Natural killer cell (primary cell): ENCODE measurements around the gene ADGRL2. TPM values are rescaled to one million over a fixed set of nuclear protein-coding genes. Genes with fewer than 3 reads are reported as not detected.

Source experiments
- ATAC-seq, 3 donors: fragments of 150-1000 bp in 2 of 3; fragments of 200-7000 bp in 1 of 3; cut with Tn5 transposase; 1 replicate in 1 of 3; 2 replicates in 2 of 3; pipeline ENCODE4 v1.10.0; 2021; ENCODE audit warnings: mild to moderate bottlenecking in 2 of 3, moderate library complexity in 2 of 3
- DNase-seq, 2 donors: peaks; one replicate each; pipeline versions ENCODE4 v3.0.0 to v3.0.0-alpha.2; 2013 to 2021; ENCODE audit warnings: mixed read lengths in 1 of 2
- H3K27ac ChIP-seq: one replicate; pipeline ENCODE4 v1.5.1; 2013; ENCODE audit warnings: mild to moderate bottlenecking, low read length
- H3K27me3 ChIP-seq: one replicate; pipeline ENCODE4 v1.6.1; 2013; ENCODE audit warnings: low read length; ENCODE audit not compliant: control insufficient read depth, insufficient read depth
- H3K36me3 ChIP-seq: one replicate; pipeline ENCODE4 v1.6.1; 2013; ENCODE audit warnings: low read length; ENCODE audit not compliant: control insufficient read depth, insufficient read depth
- H3K4me1 ChIP-seq: one replicate; pipeline ENCODE4 v1.6.1; 2013; ENCODE audit warnings: low read length; ENCODE audit not compliant: control insufficient read depth, insufficient read depth
- H3K4me3 ChIP-seq: one replicate; pipeline ENCODE4 v1.5.1; 2013; ENCODE audit warnings: low read length
- H3K9me3 ChIP-seq: one replicate; pipeline ENCODE4 v1.6.1; 2013; ENCODE audit warnings: low read length; ENCODE audit not compliant: control insufficient read depth, insufficient read depth
- H3K27ac Mint-ChIP-seq, 2 donors: one replicate each; pipeline ENCODE4 v1.8.0; 2022; ENCODE audit warnings: mild to moderate bottlenecking in 2 of 2, mixed read lengths in 2 of 2, moderate library complexity in 1 of 2
- H3K27me3 Mint-ChIP-seq, 2 donors: one replicate each; pipeline ENCODE4 v1.8.0; 2022; ENCODE audit warnings: low read depth in 2 of 2, mixed read lengths in 2 of 2
- H3K36me3 Mint-ChIP-seq: one replicate; pipeline ENCODE4 v1.8.0; 2022; ENCODE audit warnings: mixed read lengths
- H3K4me1 Mint-ChIP-seq, 2 donors: one replicate each; pipeline ENCODE4 v1.8.0; 2022; ENCODE audit warnings: mixed read lengths in 2 of 2
- H3K4me3 Mint-ChIP-seq: one replicate; pipeline ENCODE4 v1.8.0; 2022; ENCODE audit warnings: mild to moderate bottlenecking, moderate library complexity, mixed read lengths
- H3K9me3 Mint-ChIP-seq, 2 donors: one replicate each; pipeline ENCODE4 v1.8.0; 2022; ENCODE audit warnings: mixed read lengths in 2 of 2
- CTCF ChIP-seq: fragments of 200-600 bp; IDR thresholded peaks from one replicate; pipeline ENCODE4 v1.8.0; 2022; ENCODE audit warnings: antibody characterized with exemption
- WGBS: methylation state at CpG from one replicate; pipeline ENCODE4 v1.1.7; 2013; ENCODE audit warnings: missing lambda C conversion rate; ENCODE audit not compliant: insufficient coverage; 5-methylcytosine and 5-hydroxymethylcytosine counted together
- intact Hi-C: fragments of 100-400 bp; cut with micrococcal nuclease; formaldehyde crosslinking; loops from one replicate; pipeline ENCODE4 v1.14.2; 2022
- total RNA-seq, 4 donors: library from RNA; stranded (reverse); fragments of 120-200 nt in 1 of 4; gene quantifications; one replicate each; pipeline versions ENCODE4 v1.2.3 to v1.2.4, GENCODE V29; 2013 to 2022

The ADGRL2 gene
- total RNA-seq, 3 donors from 2014 or later (not counting 1 experiment from before 2014, with no cell fraction given): not detected

GRCh38 chr1:81954534-81955020 lies 153.8 kb downstream of the ADGRL2 start:
- Histone ChIP-seq H3K9me3 (no peaks in the 10 kb centered on the region), H3K4me1 (no peaks in the 10 kb centered on the region), H3K36me3 (no peaks in the 10 kb centered on the region), H3K27me3 (no peaks in the 10 kb centered on the region), H3K27ac (no peak overlapping the region), H3K4me3 (no peak overlapping the region)
- intact Hi-C loops: no loop called here
- no peak overlapping the region for H3K27ac Mint-ChIP-seq
- H3K4me1 Mint-ChIP-seq: no peaks in the 10 kb centered on the region
- H3K27me3 Mint-ChIP-seq: no peaks in the 10 kb centered on the region
- no peak overlapping the region for H3K4me3 Mint-ChIP-seq
- WGBS: 73% methylated on average over 6 of the region's 8 CpGs
- H3K9me3 Mint-ChIP-seq: peaks cover 0 to 6% of the 10 kb centered on the region in 2 donors
- no peaks in the 10 kb centered on the region for H3K36me3 Mint-ChIP-seq
- TF ChIP-seq CTCF: no peak
- no peak for DNase-seq
- no peak for ATAC-seq

- ATAC-seq (no peak), DNase-seq (no peak)
- WGBS: 100% methylated on average over 3 of the region's 3 CpGs
- no peak for TF ChIP-seq CTCF
- no peak overlapping the region for H3K4me3 Mint-ChIP-seq
- no peaks in the 10 kb centered on the region for H3K27me3 Mint-ChIP-seq
- intact Hi-C loops: no loop called here
- no peak overlapping the region for H3K27ac Mint-ChIP-seq
- peaks cover 0 to 7% of the 10 kb centered on the region in 2 donors for H3K9me3 Mint-ChIP-seq
- no peaks in the 10 kb centered on the region for H3K27me3 ChIP-seq
- H3K27ac ChIP-seq: no peak overlapping the region
- H3K4me1 Mint-ChIP-seq: no peaks in the 10 kb centered on the region
- H3K4me1 ChIP-seq: no peaks in the 10 kb centered on the region
- no peaks in the 10 kb centered on the region for H3K9me3 ChIP-seq
- H3K36me3 Mint-ChIP-seq: no peaks in the 10 kb centered on the region
- no peak overlapping the region for H3K4me3 ChIP-seq
- no peaks in the 10 kb centered on the region for H3K36me3 ChIP-seq
Observed at GRCh38 chr1:81967951-81968350, 167.2 kb downstream of the ADGRL2 start.

GRCh38 chr1:81970416-81970815 lies 169.7 kb downstream of the ADGRL2 start:
- no peak overlapping the region for H3K4me3 ChIP-seq
- no peaks in the 10 kb centered on the region for H3K36me3 ChIP-seq
- intact Hi-C loops: no loop called here
- Mint-ChIP-seq H3K36me3 (no peaks in the 10 kb centered on the region), H3K27me3 (no peaks in the 10 kb centered on the region), H3K9me3 (peaks cover 3 to 7% of the 10 kb centered on the region in 2 donors), H3K4me1 (no peaks in the 10 kb centered on the region), H3K4me3 (no peak overlapping the region), H3K27ac (no peak overlapping the region)
- H3K9me3 ChIP-seq: no peaks in the 10 kb centered on the region
- H3K27ac ChIP-seq: no peak overlapping the region
- H3K4me1 ChIP-seq: no peaks in the 10 kb centered on the region
- no peak for TF ChIP-seq CTCF
- 98% methylated on average over 3 of the region's 3 CpGs for WGBS
- H3K27me3 ChIP-seq: no peaks in the 10 kb centered on the region
- DNase-seq (no peak), ATAC-seq (no peak)

GRCh38 chr1:81974222-81974841 lies 173.6 kb downstream of the ADGRL2 start:
- no peaks in the 10 kb centered on the region for H3K4me1 Mint-ChIP-seq
- H3K27me3 Mint-ChIP-seq: no peaks in the 10 kb centered on the region
- DNase-seq (no peak), ATAC-seq (no peak)
- intact Hi-C loops: no loop called here
- no peaks in the 10 kb centered on the region for H3K9me3 ChIP-seq
- no peak overlapping the region for H3K27ac ChIP-seq
- no peaks in the 10 kb centered on the region for H3K4me1 ChIP-seq
- no peaks in the 10 kb centered on the region for H3K36me3 Mint-ChIP-seq
- H3K27ac Mint-ChIP-seq: no peak overlapping the region
- TF ChIP-seq CTCF: no peak
- H3K27me3 ChIP-seq: no peaks in the 10 kb centered on the region
- H3K9me3 Mint-ChIP-seq: peaks cover 6% of the 10 kb centered on the region in 2 donors
- H3K4me3 Mint-ChIP-seq: no peak overlapping the region
- no peaks in the 10 kb centered on the region for H3K36me3 ChIP-seq
- no peak overlapping the region for H3K4me3 ChIP-seq
- 87% methylated on average over 4 of the region's 4 CpGs for WGBS
